ENCODE results near the gene PLEKHO2. TPM values are rescaled to one million over a fixed set of nuclear protein-coding genes. Genes with fewer than 3 reads are reported as not detected.

Gene PLEKHO2
- total and polyA plus RNA-seq, 2 of the 8 experiments (the other 6 are each of a cell fraction or from before 2014, with no cell fraction given): 16.9 to 20.1 TPM

DNA sequence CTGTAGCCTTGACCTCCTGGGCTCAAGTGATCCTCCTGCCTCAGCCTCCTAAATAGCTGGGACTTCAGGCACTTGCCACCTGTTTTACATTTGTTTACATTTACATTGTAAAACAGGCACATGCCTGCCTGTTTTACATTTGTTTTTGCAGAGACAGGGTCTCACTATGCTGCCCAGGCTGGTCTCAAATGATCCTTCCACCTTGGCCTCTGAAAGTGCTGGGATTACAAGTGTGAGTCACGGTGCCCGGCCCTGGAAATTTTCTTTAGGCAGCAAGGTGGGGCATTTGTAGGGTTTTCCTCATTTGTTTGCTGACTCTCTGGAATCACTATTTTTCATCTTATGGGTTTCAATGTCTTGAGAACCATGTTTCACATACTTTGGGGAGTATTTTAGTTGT, 41.2 kb upstream of the PLEKHO2 start (continued):
- no peak for TF ChIP-seq USF2 (IDR thresholded peaks at IDR 0.05; ENCODE audit: low read length)
- no peak for TF ChIP-seq GABPA (IDR thresholded peaks at IDR 0.05; ENCODE audit: borderline replicate concordance, insufficient read depth, low read length)
- TF ChIP-seq ATF3 (IDR thresholded peaks at IDR 0.05; ENCODE audit: insufficient read depth, low read depth, low read length): no peak
- no peak for TF ChIP-seq SP4 (IDR thresholded peaks at IDR 0.05; ENCODE audit: low read length)
- TF ChIP-seq CEBPB (IDR thresholded peaks at IDR 0.05; ENCODE audit: low read depth, low read length): no peak
- TF ChIP-seq SIX5 (IDR thresholded peaks at IDR 0.05; ENCODE audit: low read depth, low read length): no peak

Measured in H1 (cell line).